Panc1 (cell line): ENCODE measurements around the gene VPS52. TPM values are rescaled to one million over a fixed set of nuclear protein-coding genes. Genes with fewer than 3 reads are reported as not detected.
A peak's percentile ranks its signal among the peaks of the same experiment; 100 is the strongest.

Experiments
- ATAC-seq: fragments of 200-7000 bp; cut with Tn5 transposase; 2 replicates; pipeline ENCODE4 v1.9.1; 2020; ENCODE audit warnings: mild to moderate bottlenecking, moderate library complexity
- BruUV-seq: library from RNA; stranded (reverse); fragments of 400-500 nt; replicated peaks from 2 replicates; lab custom pipeline; 2021; lab: Mats Ljungman, UMichigan
- CTCF ChIA-PET: fragments of 300-600 bp; sonication (Branson Sonifier 250); formaldehyde crosslinking; loops from one replicate; lab custom pipeline; 2022; ENCODE audit warnings: antibody characterized with exemption; lab: Charles Lee
- POLR2A ChIA-PET: fragments of 300-600 bp; sonication (Branson Sonifier 250); formaldehyde crosslinking; loops from one replicate; lab custom pipeline; 2022; ENCODE audit warnings: antibody characterized with exemption; lab: Charles Lee
- DNase-seq: peaks from one replicate; pipeline ENCODE4 v3.0.0-alpha.2; 2010; ENCODE audit warnings: low read depth, low spot score
- H3K27ac ChIP-seq: 2 replicates; pipeline ENCODE4 v1.5.1; 2011; ENCODE audit warnings: mild to moderate bottlenecking, low read length, inconsistent platforms
- H3K27me3 ChIP-seq: fragments of 200-500 bp; sonication (Bioruptor generic); 2 replicates; pipeline ENCODE4 v1.6.0; 2014; ENCODE audit warnings: low read length, inconsistent platforms; ENCODE audit not compliant: control insufficient read depth, insufficient read depth
- H3K36me3 ChIP-seq: fragments of 200-500 bp; sonication (Bioruptor generic); 2 replicates; pipeline ENCODE4 v1.5.1; 2014; ENCODE audit warnings: inconsistent platforms, mild to moderate bottlenecking, low read length, moderate library complexity; ENCODE audit not compliant: control insufficient read depth, insufficient read depth
- H3K4me1 ChIP-seq: 2 replicates; pipeline ENCODE4 v1.5.1; 2011; ENCODE audit warnings: inconsistent platforms, mild to moderate bottlenecking, low read length, moderate library complexity; ENCODE audit not compliant: control insufficient read depth, insufficient read depth
- H3K4me3 ChIP-seq, 2 experiments: 2 replicates each; pipeline ENCODE4 v1.5.1; 2011 to 2012; ENCODE audit warnings: low read depth in 2 of 2, low read length in 2 of 2, mild to moderate bottlenecking in 2 of 2, inconsistent platforms in 1 of 2, moderate library complexity in 1 of 2
- H3K9me3 ChIP-seq: fragments of 200-500 bp; sonication (Bioruptor generic); 2 replicates; pipeline ENCODE4 v1.5.1; 2014; ENCODE audit warnings: low read depth, mild to moderate bottlenecking, inconsistent platforms, low read length, moderate library complexity; ENCODE audit not compliant: control insufficient read depth, insufficient read depth
- CTCF ChIP-seq: fragments of 450-650 bp; IDR thresholded peaks from 2 replicates; pipeline ENCODE4 v1.5.1; 2017; ENCODE audit warnings: mild to moderate bottlenecking
- POLR2AphosphoS5 ChIP-seq: IDR thresholded peaks from 2 replicates; pipeline ENCODE4 v1.6.1; 2012; ENCODE audit warnings: mild to moderate bottlenecking, low read depth, low read length, moderate library complexity
- REST ChIP-seq, 2 experiments: IDR thresholded peaks; 2 replicates each; pipeline ENCODE4 v1.6.1; 2011 to 2012; ENCODE audit warnings: low read depth in 2 of 2, control low read depth in 1 of 2, low read length in 1 of 2, mild to moderate bottlenecking in 1 of 2, moderate library complexity in 1 of 2; ENCODE audit not compliant: insufficient read depth in 1 of 2
- SIN3A ChIP-seq: IDR thresholded peaks from 2 replicates; pipeline ENCODE4 v1.6.1; 2012; ENCODE audit warnings: low read depth, mild to moderate bottlenecking, low read length, moderate library complexity, borderline replicate concordance; ENCODE audit not compliant: insufficient read depth
- TCF7L2 ChIP-seq: IDR thresholded peaks from 2 replicates; pipeline ENCODE4 v1.6.1; 2011; ENCODE audit warnings: mild to moderate bottlenecking, low read depth, low read length, inconsistent platforms
- in situ Hi-C: cut with HindIII; loops from 2 replicates; pipeline ENCODE4 v1.10.0; 2016; ENCODE audit warnings: low sequenced_read_pairs, low pct_unique_long_range_greater_than_20kb
- intact Hi-C: fragments of 100-400 bp; cut with micrococcal nuclease; formaldehyde crosslinking; loops from one replicate; pipeline ENCODE4 v1.10.0; 2022; ENCODE audit not compliant: unreplicated experiment
- total RNA-seq: library from RNA; stranded (reverse); gene quantifications from one replicate; pipeline ENCODE4 v1.2.1, GENCODE V29; 2021; ENCODE audit not compliant: unreplicated experiment

VPS52 gene
- total RNA-seq, 1 experiment from 2014 or later = 77.7 TPM

- peak overlapping the region; percentile 99 for H3K27ac ChIP-seq
- in situ Hi-C loops = no loop called here
- no peaks in the 10 kb centered on the region for H3K27me3 ChIP-seq
- H3K9me3 ChIP-seq = no peaks in the 10 kb centered on the region
- ChIA-PET CTCF (no interaction called here), POLR2A (no interaction called here)
- peaks cover 7% of the 10 kb centered on the region for H3K36me3 ChIP-seq
- no peak for DNase-seq
- no TSS peak for BruUV-seq
- H3K4me1 ChIP-seq = peaks cover 38% of the 10 kb centered on the region
- ATAC-seq = peak; percentile 46
- intact Hi-C loops = no loop called here
- peak overlapping the region; percentile 91 to 92 for H3K4me3 ChIP-seq
- no peak for TF ChIP-seq CTCF
- no peak; the same call in 1 of the 2 replicates for TF ChIP-seq POLR2AphosphoS5
- no peak for TF ChIP-seq TCF7L2
- TF ChIP-seq REST (IDR thresholded peaks at IDR 0.05; ENCODE audit: insufficient read depth in 1 of 2, low read depth in 2 of 2, low read length in 1 of 2) = no peak
- no peak for TF ChIP-seq SIN3A
Observed at GRCh38 chr6:33314515-33314942, 42.9 kb upstream of the VPS52 start.

- POLR2A ChIA-PET = no interaction called here
Observed at GRCh38 chr6:33313709-33314514, 42.2 kb upstream of the VPS52 start, which contains the start of gene TAPBP. Gene TAPBP (minus strand): TSS chr6:33314078. CDS start chr6:33314041, 37 bp downstream.

More at GRCh38 chr6:33313709-33314514, 42.2 kb upstream of the VPS52 start, which contains the start of gene TAPBP:
- peaks cover 32% of the 10 kb centered on the region for H3K4me1 ChIP-seq
- CTCF ChIA-PET = no interaction called here
- ATAC-seq = peak; percentile 42
- no peaks in the 10 kb centered on the region for H3K27me3 ChIP-seq
- H3K9me3 ChIP-seq = no peaks in the 10 kb centered on the region
- intact Hi-C loops (no loop called here), in situ Hi-C loops (no loop called here)
- DNase-seq = no peak
- peak within 1 kb of the TSS; percentile 99 for H3K27ac ChIP-seq
- BruUV-seq = TSS peak; percentile 88
- H3K4me3 ChIP-seq = peak within 1 kb of the TSS; percentile 91 to 92
- peak; percentile 64; the same call in 1 of the 2 replicates for TF ChIP-seq SIN3A
- no peak for TF ChIP-seq REST (IDR thresholded peaks at IDR 0.05; ENCODE audit: insufficient read depth in 1 of 2, low read depth in 2 of 2, low read length in 1 of 2)
- TF ChIP-seq POLR2AphosphoS5 = peak; percentile 55; the same call in 1 of the 2 replicates
- TF ChIP-seq TCF7L2 = peak; percentile 27; the same call in 1 of the 2 replicates
- peaks cover 4% of the 10 kb centered on the region for H3K36me3 ChIP-seq
